Astrocyte of the cerebellum (primary cell): ENCODE measurements around the gene RPL36A.

Experiments used
- DNase-seq: peaks from one replicate; pipeline ENCODE4 v3.0.0-alpha.2; 2011; ENCODE audit warnings: low read depth
- H3K4me3 ChIP-seq: 2 replicates; pipeline ENCODE4 v1.5.1; 2011; ENCODE audit warnings: mild to moderate bottlenecking, low read depth, low read length, moderate library complexity
- in situ Hi-C: cut with HindIII; loops from 2 replicates; pipeline ENCODE4 v1.10.0; 2017; ENCODE audit warnings: low sequenced_read_pairs
- TF ChIP-seq, protein P1 (sequence below): IDR thresholded peaks from 2 replicates; pipeline ENCODE4 v1.5.1; 2012; ENCODE audit warnings: low read length, low read depth, moderate library complexity, mild to moderate bottlenecking; ENCODE audit errors: missing control alignments

RPL36A gene

DNA sequence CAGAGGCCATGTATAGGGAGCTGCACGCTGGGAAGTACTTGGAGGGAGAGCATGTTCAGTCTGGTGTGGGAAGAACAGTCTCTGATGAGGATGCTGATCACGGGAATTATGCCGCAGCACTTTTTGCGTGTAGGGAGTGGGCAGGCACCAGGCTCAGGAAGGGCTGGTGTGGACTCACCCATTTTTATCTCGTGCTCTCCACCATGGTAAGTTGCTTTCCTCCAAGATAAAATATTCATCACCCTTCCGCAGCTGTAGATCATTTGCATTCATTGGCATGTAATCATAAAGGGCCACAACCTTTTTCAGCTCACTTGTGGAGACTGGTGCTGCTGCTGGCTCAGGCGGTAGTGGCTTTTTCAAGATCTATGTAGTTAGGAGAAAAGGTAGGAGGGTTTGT lies 30.4 kb upstream of the RPL36A start:
- TF ChIP-seq, protein P1, sequence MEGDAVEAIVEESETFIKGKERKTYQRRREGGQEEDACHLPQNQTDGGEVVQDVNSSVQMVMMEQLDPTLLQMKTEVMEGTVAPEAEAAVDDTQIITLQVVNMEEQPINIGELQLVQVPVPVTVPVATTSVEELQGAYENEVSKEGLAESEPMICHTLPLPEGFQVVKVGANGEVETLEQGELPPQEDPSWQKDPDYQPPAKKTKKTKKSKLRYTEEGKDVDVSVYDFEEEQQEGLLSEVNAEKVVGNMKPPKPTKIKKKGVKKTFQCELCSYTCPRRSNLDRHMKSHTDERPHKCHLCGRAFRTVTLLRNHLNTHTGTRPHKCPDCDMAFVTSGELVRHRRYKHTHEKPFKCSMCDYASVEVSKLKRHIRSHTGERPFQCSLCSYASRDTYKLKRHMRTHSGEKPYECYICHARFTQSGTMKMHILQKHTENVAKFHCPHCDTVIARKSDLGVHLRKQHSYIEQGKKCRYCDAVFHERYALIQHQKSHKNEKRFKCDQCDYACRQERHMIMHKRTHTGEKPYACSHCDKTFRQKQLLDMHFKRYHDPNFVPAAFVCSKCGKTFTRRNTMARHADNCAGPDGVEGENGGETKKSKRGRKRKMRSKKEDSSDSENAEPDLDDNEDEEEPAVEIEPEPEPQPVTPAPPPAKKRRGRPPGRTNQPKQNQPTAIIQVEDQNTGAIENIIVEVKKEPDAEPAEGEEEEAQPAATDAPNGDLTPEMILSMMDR: no peak
- in situ Hi-C loops: no loop called here
- no peak for DNase-seq
- no peak overlapping the region for H3K4me3 ChIP-seq

DNA sequence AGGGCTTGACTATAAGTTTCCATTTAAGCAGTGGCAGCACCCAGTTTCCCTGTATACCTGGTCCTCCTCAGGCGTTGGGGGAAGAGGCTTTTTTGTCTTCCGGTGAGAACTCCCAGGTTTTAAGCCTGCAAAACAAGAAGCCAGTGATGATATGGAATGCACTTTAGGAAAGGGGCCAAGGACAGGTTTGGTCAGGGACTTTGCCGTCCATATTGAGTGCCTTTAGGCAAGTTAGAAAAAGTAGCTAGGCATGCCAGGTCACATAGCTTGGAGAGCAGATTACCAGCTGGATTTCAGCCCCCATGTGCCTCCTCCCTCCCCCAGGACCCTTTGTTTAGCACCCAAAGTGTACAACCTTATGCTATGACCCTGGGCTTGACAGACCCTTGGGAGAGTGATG lies 28.7 kb upstream of the RPL36A start:
- H3K4me3 ChIP-seq: no peak overlapping the region
- in situ Hi-C loops: no loop called here
- TF ChIP-seq, protein P1: no peak
- DNase-seq: no peak

DNA sequence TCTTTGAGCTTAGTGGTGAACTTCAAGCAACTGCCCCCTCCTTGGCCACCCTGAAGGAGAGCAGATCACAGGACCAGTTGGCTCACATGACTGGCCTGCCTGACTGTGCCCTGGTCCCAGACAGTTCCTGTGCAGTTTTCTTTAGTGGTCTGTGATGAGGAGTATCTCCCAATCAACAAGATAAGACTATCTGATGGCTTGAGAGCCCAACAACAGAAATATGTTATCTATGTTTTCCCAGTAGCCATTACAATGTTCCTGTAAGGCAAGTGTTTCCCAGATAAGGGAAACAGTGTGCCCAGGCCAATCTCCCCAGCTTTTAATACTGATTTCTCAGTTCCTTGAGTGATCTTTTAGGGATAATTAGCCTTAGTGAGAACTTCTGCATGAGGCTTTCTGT lies 28.1 kb upstream of the RPL36A start:
- H3K4me3 ChIP-seq: no peak overlapping the region
- no peak for DNase-seq
- TF ChIP-seq, protein P1: no peak
- in situ Hi-C loops: no loop called here

DNA sequence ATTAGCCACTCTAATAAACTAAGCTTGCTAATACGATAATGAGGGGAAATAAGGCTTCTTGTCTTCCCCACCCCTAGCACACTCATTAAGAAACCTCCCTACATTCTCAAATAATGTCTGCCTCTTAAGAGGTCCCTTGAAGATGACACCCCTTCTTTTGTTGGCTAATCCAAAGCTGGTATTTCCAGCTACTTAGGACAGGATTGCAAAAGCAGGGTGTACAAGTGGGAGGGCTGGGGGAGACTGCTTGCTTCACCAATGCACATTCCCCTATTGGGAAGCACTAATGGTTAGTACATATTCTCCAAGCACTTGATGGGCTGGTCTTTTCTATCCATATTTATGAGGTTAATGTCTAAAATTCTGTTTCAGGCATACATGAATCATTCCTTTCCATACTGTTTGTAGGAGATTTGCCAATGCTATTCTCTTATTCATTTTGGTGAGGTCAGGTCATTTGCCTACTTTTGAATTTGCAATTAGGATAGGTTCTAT lies 25.5 kb upstream of the RPL36A start:
- no peak for DNase-seq
- in situ Hi-C loops: no loop called here
- no peak overlapping the region for H3K4me3 ChIP-seq
- TF ChIP-seq, protein P1: no peak

DNA sequence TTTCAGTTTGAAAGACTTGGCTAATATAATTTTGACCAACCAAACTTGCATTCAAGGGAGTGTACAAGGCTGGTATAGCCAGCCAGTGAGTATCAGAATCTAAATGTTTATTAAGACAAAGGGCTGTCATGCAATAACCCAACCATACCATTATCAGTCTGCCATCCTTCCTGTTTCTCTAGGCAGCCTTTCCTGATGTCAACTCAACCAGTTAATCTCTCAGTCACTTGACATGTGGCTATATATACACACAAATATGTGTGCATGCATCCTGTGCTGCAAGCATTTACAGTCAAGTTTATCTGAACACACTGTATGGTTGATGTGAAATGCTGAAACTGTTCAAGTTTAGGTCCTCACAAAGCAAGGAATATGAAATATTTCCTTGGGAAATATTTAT lies 22.0 kb upstream of the RPL36A start:
- H3K4me3 ChIP-seq: no peak overlapping the region
- TF ChIP-seq, protein P1: no peak
- in situ Hi-C loops: no loop called here
- DNase-seq: no peak

DNA sequence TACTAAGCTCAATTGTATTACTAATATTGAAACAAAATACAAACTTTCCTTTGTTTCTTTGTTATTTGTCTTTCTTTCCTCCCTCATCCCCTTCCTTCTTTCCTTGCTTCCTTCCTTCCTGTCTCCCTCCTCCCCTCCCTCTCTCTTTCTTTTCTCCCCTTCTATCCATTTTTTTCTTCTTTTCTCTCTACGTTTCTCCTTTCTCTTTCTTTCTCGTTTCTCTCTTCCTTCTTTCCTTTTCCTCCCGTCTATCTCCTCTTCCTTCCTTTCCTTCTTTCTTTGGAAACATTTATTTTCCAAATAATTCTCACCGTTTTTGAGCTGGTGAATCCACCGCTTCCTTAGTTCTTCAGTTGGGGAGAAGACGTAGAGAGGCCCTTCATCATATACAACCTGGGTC lies 21.1 kb upstream of the RPL36A start:
- no peak for DNase-seq
- no peak overlapping the region for H3K4me3 ChIP-seq
- TF ChIP-seq, protein P1: no peak
- in situ Hi-C loops: no loop called here
